ENCODE data around the gene INPP5B. TPM values are rescaled to one million over a fixed set of nuclear protein-coding genes. Genes with fewer than 3 reads are reported as not detected.
A peak's percentile ranks its signal among the peaks of the same experiment; 100 is the strongest.

Gene INPP5B
- total RNA-seq, 4 donors from 2014 or later: 32.6 to 80.8 (median 37.7) TPM

DNA sequence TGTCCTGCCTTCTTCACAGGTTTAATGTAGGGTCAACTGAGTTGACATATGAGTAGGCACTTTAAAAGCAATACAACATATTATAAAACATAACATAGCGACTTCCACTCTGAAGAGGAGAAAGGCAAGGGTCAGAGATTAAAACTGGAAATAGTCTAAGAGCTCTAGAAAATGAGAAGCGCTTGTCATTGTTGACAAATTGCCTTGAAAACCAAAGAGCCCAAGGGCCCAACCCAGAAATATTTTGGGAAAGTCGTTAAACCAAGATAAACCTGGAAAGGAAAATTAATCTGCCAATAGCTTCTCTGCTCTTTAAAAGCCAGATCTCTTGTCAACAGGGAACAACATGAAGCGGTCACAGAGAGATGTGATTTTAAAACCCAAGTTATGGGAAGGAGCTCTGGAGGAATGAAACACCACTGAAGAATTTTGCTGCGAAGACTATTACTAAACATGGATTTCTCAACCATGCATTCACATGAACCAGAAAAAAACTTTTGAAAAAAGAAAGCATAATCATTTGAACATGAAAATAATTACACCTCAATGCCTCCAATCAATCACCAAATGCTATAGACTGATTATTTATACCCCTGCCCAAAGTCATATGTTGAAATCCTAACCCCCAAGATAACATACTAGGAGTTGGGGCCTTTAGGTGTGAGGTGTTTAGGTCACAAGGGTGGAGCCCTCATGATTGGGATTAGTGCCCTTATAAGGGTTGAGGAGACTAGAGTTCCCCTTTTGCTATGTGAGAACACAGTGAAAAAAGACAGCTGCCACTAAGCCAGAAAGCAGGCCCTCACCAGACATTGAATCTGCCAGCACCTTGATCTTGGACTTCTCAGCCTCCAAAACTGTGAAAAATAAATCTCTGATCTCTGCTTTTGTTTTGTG, 54.5 kb downstream of the INPP5B start:
- TF ChIP-seq POLR2A (IDR thresholded peaks at IDR 0.05) (no peak), POLR2AphosphoS5 (IDR thresholded peaks at IDR 0.05) (no peak), CTCF (IDR thresholded peaks at IDR 0.05) (no peak), EP300 (IDR thresholded peaks at IDR 0.05) (no peak)
- no peaks in the 10 kb centered on the region for H3K27me3 ChIP-seq
- no peak overlapping the region for H3K4me3 ChIP-seq
- H3K9me3 ChIP-seq: no peaks in the 10 kb centered on the region
- H3K4me1 ChIP-seq: peaks cover 0 to 5% (median 0%) of the 10 kb centered on the region in 3 donors
- 69 to 80% methylated on average over 4 to 5 of the region's 5 CpGs for WGBS, 2 donors (ENCODE audit: low coverage in 1 of 2)
- ATAC-seq: no peak
- H3K36me3 ChIP-seq: peaks cover 5 to 44% of the 10 kb centered on the region in 2 donors
- no peak overlapping the region for H3K27ac ChIP-seq

- Histone ChIP-seq H3K4me3 (no peak overlapping the region), H3K36me3 (peaks cover 5 to 63% of the 10 kb centered on the region in 2 donors), H3K27ac (peak overlapping the region in 1 of 4 donors; percentile 37), H3K9me3 (no peaks in the 10 kb centered on the region), H3K27me3 (no peaks in the 10 kb centered on the region), H3K4me1 (peaks cover 0 to 5% (median 0%) of the 10 kb centered on the region in 3 donors)
- TF ChIP-seq CTCF (IDR thresholded peaks at IDR 0.05) (peak; percentile 24 to 59 (median 46)), POLR2AphosphoS5 (IDR thresholded peaks at IDR 0.05) (no peak)
- WGBS, 2 donors (ENCODE audit: low coverage in 1 of 2): 28 to 36% methylated on average over 3 to 4 of the region's 4 CpGs
- no peak for ATAC-seq
Observed at GRCh38 chr1:37890378-37891014, 56.4 kb downstream of the INPP5B start.

DNA sequence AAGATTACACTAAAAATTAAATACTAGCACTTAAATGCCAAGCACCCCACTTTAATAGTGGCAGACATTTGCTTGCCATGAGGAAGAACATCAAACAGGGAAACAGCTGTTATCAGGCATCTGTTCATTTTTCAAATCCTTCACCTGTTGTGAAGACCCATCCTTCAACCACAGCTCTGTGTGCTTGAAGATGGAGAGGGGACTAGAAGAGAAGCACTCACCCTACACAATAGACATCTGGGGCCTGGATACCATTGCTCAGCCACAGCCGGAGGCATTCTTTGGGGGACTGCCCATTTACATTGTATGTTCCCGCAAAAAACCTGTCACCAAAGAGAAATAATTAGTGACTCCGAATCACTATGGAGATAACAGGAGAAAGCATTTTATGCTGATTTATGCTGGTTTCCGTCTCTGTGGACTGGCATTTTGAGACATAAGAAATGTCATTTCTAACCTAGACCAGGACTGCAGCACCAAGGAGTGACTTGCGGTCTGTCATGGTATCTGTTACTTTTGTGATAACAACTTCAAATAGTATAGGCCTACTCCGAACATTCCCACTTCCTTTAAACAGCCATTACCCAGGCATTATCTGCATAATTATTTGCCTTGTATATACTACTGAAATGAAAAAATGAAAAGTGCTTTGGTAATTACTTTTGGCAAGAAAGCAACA, 58.7 kb downstream of the INPP5B start:
- H3K9me3 ChIP-seq: no peaks in the 10 kb centered on the region
- TF ChIP-seq POLR2A (IDR thresholded peaks at IDR 0.05) (no peak), EP300 (IDR thresholded peaks at IDR 0.05) (no peak), POLR2AphosphoS5 (IDR thresholded peaks at IDR 0.05) (no peak), CTCF (IDR thresholded peaks at IDR 0.05) (no peak)
- H3K27me3 ChIP-seq: no peaks in the 10 kb centered on the region
- ATAC-seq: no peak
- no peak overlapping the region for H3K4me3 ChIP-seq
- peaks cover 10 to 87% of the 10 kb centered on the region in 2 donors for H3K36me3 ChIP-seq
- peaks cover 0 to 5% (median 0%) of the 10 kb centered on the region in 3 donors for H3K4me1 ChIP-seq
- no peak overlapping the region for H3K27ac ChIP-seq
- 58 to 94% methylated on average over 5 to 6 of the region's 6 CpGs for WGBS, 2 donors (ENCODE audit: low coverage in 1 of 2)

DNA sequence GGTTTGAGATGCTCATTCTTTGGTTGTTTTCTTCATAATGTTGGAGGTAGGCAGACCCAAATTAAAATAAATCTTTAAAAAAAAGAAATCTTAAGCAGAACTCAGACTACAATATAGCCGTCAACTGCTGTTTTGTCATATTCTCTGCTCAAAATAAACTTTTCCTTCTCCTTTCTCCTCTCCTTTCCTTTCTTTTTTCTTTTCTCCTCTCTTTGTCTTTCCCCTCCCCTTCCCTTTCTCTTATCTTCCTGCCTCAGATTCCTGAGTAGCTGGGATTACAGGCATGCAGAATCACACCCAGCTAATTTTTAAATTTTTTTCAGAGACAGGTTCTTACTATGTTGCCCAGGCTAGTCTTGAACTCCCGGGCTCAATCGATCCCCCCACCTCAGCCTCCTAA, 62.7 kb downstream of the INPP5B start:
- no peak for ATAC-seq
- Histone ChIP-seq H3K4me3 (no peak overlapping the region), H3K27ac (no peak overlapping the region), H3K27me3 (no peaks in the 10 kb centered on the region), H3K4me1 (no peaks in the 10 kb centered on the region), H3K36me3 (peaks cover 15 to 100% of the 10 kb centered on the region in 2 donors), H3K9me3 (no peaks in the 10 kb centered on the region)
- 92% methylated on average over 3 of the region's 3 CpGs; no CpG with 5 or more reads in 1 of the 2 donors for WGBS, 2 donors (ENCODE audit: low coverage in 1 of 2)
- TF ChIP-seq EP300 (IDR thresholded peaks at IDR 0.05) (no peak), POLR2A (IDR thresholded peaks at IDR 0.05) (no peak), POLR2AphosphoS5 (IDR thresholded peaks at IDR 0.05) (no peak), CTCF (IDR thresholded peaks at IDR 0.05) (no peak)

Measured in gastroesophageal sphincter (tissue), 4 donors.